WTC11 (cell line): ENCODE measurements around the gene PCNX4. TPM values are rescaled to one million over a fixed set of nuclear protein-coding genes. Genes with fewer than 3 reads are reported as not detected.

Source experiments
- ATAC-seq: fragments of 200-7000 bp; cut with Tn5 transposase; 2 replicates; pipeline ENCODE4 v1.10.0; 2021; ENCODE audit warnings: mild to moderate bottlenecking, moderate library complexity
- CTCF ChIA-PET: fragments of 300-600 bp; sonication (Branson Sonifier 250); formaldehyde crosslinking; loops from one replicate; lab custom pipeline; 2021; ENCODE audit warnings: antibody characterized with exemption; lab: Charles Lee
- POLR2A ChIA-PET: fragments of 350-600 bp; sonication (Branson Sonifier 250); formaldehyde crosslinking; loops from one replicate; lab custom pipeline; 2021; ENCODE audit warnings: antibody characterized with exemption; lab: Charles Lee
- DNase-seq: peaks from one replicate; pipeline ENCODE4 v3.0.0; 2021; ENCODE audit warnings: low spot score
- H3K27ac Mint-ChIP-seq: 2 replicates; pipeline ENCODE4 v1.8.0; 2021; ENCODE audit warnings: mixed read lengths
- H3K27me3 Mint-ChIP-seq: 2 replicates; pipeline ENCODE4 v1.8.0; 2021; ENCODE audit warnings: low read depth, mild to moderate bottlenecking, moderate library complexity, mixed read lengths
- H3K36me3 Mint-ChIP-seq: 2 replicates; pipeline ENCODE4 v1.8.0; 2021; ENCODE audit warnings: mixed read lengths
- H3K4me1 Mint-ChIP-seq: 2 replicates; pipeline ENCODE4 v1.8.0; 2022; ENCODE audit warnings: mixed read lengths
- H3K4me3 Mint-ChIP-seq: 2 replicates; pipeline ENCODE4 v1.8.0; 2021; ENCODE audit warnings: mild to moderate bottlenecking, moderate library complexity, mixed read lengths
- H3K9me3 Mint-ChIP-seq: 2 replicates; pipeline ENCODE4 v1.8.0; 2021; ENCODE audit warnings: mixed read lengths
- CREB1 ChIP-seq: sonication (generic); formaldehyde crosslinking; IDR thresholded peaks from 2 replicates; pipeline ENCODE4 v1.8.0; 2023; ENCODE audit warnings: mild to moderate bottlenecking, missing genetic modification reagents
- HMGA2 ChIP-seq: fragments of 250-450 bp; sonication (Bioruptor Pico); IDR thresholded peaks from 2 replicates; pipeline ENCODE4 v1.4.0; 2021; ENCODE audit warnings: mild to moderate bottlenecking, moderate library complexity
- JAZF1 ChIP-seq: fragments of 250-450 bp; sonication (Bioruptor Pico); IDR thresholded peaks from 2 replicates; pipeline ENCODE4 v1.9.0; 2021; ENCODE audit warnings: moderate library complexity, mild to moderate bottlenecking, inconsistent platforms
- NR3C1 ChIP-seq: sonication (generic); formaldehyde crosslinking; conservative IDR thresholded peaks from 2 replicates; pipeline ENCODE4 v1.8.1; 2023; ENCODE audit warnings: low read depth, mild to moderate bottlenecking, missing genetic modification reagents
- SOX15 ChIP-seq: fragments of 250-450 bp; sonication (Bioruptor Pico); IDR thresholded peaks from 2 replicates; pipeline ENCODE4 v1.9.0; 2021; ENCODE audit warnings: mild to moderate bottlenecking
- TCF7 ChIP-seq: sonication (generic); formaldehyde crosslinking; IDR thresholded peaks from 2 replicates; pipeline ENCODE4 v1.8.0; 2022; ENCODE audit warnings: mild to moderate bottlenecking, low read depth, missing genetic modification reagents, moderate library complexity
- ZNF121 ChIP-seq: sonication (generic); formaldehyde crosslinking; IDR thresholded peaks from 2 replicates; pipeline ENCODE4 v1.8.0; 2023; ENCODE audit warnings: missing genetic modification reagents
- ZNF263 ChIP-seq: sonication (generic); formaldehyde crosslinking; IDR thresholded peaks from 2 replicates; pipeline ENCODE4 v1.8.1; 2022; ENCODE audit warnings: low read depth, mild to moderate bottlenecking, moderate library complexity, missing genetic modification reagents
- ZNF423 ChIP-seq: fragments of 250-450 bp; sonication (Bioruptor Pico); IDR thresholded peaks from 2 replicates; pipeline ENCODE4 v2.1.2; 2022; ENCODE audit warnings: mild to moderate bottlenecking, moderate library complexity
- total RNA-seq: library from RNA; stranded (reverse); gene quantifications from 3 replicates; pipeline ENCODE4 v1.2.3, GENCODE V29; 2021
- TF ChIP-seq, protein P1 (sequence below): fragments of 250-450 bp; sonication (Bioruptor Pico); IDR thresholded peaks from 2 replicates; pipeline ENCODE4 v1.9.0; 2021; ENCODE audit warnings: moderate library complexity, mild to moderate bottlenecking, inconsistent platforms, borderline replicate concordance
- TF ChIP-seq, protein P2 (sequence below): sonication (generic); formaldehyde crosslinking; IDR thresholded peaks from 2 replicates; pipeline ENCODE4 v1.8.0; 2022; ENCODE audit warnings: mild to moderate bottlenecking, missing genetic modification reagents
- TF ChIP-seq, protein P3 (sequence below): sonication (generic); formaldehyde crosslinking; IDR thresholded peaks from 2 replicates; pipeline ENCODE4 v1.8.0; 2022; ENCODE audit warnings: mild to moderate bottlenecking, missing genetic modification reagents
- TF ChIP-seq, protein P4 (sequence below): sonication (generic); formaldehyde crosslinking; IDR thresholded peaks from 2 replicates; pipeline ENCODE4 v1.8.1; 2023; ENCODE audit warnings: mild to moderate bottlenecking, moderate library complexity, missing genetic modification reagents
- TF ChIP-seq, protein P5 (sequence below): sonication (generic); formaldehyde crosslinking; IDR thresholded peaks from 2 replicates; pipeline ENCODE4 v1.8.1; 2023; ENCODE audit warnings: mild to moderate bottlenecking, missing genetic modification reagents, moderate library complexity
- TF ChIP-seq, protein P6 (sequence below): sonication (generic); formaldehyde crosslinking; IDR thresholded peaks from 2 replicates; pipeline ENCODE4 v1.8.1; 2023; ENCODE audit warnings: mild to moderate bottlenecking, missing genetic modification reagents, borderline replicate concordance
- TF ChIP-seq, protein P7 (sequence below): sonication (generic); formaldehyde crosslinking; IDR thresholded peaks from 2 replicates; pipeline ENCODE4 v1.8.1; 2022; ENCODE audit warnings: low read depth, missing genetic modification reagents, borderline replicate concordance
- TF ChIP-seq, protein P8 (sequence below): fragments of 250-450 bp; sonication (Bioruptor Pico); IDR thresholded peaks from 2 replicates; pipeline ENCODE4 v1.8.0; 2021; ENCODE audit warnings: mild to moderate bottlenecking
- TF ChIP-seq, protein P9 (sequence below): sonication (generic); formaldehyde crosslinking; IDR thresholded peaks from 2 replicates; pipeline ENCODE4 v1.8.1; 2022; ENCODE audit warnings: mild to moderate bottlenecking, missing genetic modification reagents, moderate library complexity, borderline replicate concordance

PCNX4 gene
- total RNA-seq, 1 experiment from 2014 or later = 31.7 TPM

DNA sequence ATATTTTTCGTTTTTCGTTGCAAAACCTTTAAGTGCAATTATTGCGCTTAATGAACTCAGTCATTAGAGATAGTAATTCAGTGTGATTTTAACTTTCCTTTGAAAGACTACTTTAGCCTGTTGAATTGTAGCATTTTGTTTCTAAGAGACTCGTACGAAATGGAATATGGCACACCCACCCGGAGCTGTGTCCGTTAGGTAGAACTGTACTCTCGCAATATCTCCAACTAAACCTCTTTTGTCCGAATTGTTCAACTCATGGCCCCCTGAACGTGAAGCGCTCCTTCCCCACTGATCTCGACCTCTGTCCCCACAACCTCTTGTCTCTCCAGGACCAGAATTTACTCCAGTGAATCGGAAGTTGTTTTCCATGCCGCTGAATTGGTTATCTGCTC, 800 bp downstream of the PCNX4 start:
- Mint-ChIP-seq H3K4me1 (peaks cover 34% of the 10 kb centered on the region), H3K27ac (peak overlapping the region; percentile 91)
- TF ChIP-seq, protein P1, sequence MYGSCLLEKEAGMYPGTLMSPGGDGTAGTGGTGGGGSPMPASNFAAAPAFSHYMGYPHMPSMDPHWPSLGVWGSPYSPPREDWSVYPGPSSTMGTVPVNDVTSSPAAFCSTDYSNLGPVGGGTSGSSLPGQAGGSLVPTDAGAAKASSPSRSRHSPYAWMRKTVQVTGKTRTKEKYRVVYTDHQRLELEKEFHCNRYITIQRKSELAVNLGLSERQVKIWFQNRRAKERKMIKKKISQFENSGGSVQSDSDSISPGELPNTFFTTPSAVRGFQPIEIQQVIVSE (CRISPR knock-in tag) = no peak
- TF ChIP-seq NR3C1 (CRISPR knock-in tag) (no peak), SOX15 (CRISPR knock-in tag) (no peak), ZNF423 (no peak), HMGA2 (CRISPR knock-in tag) (no peak), ZNF263 (no peak), CREB1 (CRISPR knock-in tag) (no peak), JAZF1 (CRISPR knock-in tag) (no peak), TCF7 (CRISPR knock-in tag) (no peak), ZNF121 (CRISPR knock-in tag) (no peak)
- TF ChIP-seq, protein P2, sequence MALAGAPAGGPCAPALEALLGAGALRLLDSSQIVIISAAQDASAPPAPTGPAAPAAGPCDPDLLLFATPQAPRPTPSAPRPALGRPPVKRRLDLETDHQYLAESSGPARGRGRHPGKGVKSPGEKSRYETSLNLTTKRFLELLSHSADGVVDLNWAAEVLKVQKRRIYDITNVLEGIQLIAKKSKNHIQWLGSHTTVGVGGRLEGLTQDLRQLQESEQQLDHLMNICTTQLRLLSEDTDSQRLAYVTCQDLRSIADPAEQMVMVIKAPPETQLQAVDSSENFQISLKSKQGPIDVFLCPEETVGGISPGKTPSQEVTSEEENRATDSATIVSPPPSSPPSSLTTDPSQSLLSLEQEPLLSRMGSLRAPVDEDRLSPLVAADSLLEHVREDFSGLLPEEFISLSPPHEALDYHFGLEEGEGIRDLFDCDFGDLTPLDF = no peak
- TF ChIP-seq, protein P3, sequence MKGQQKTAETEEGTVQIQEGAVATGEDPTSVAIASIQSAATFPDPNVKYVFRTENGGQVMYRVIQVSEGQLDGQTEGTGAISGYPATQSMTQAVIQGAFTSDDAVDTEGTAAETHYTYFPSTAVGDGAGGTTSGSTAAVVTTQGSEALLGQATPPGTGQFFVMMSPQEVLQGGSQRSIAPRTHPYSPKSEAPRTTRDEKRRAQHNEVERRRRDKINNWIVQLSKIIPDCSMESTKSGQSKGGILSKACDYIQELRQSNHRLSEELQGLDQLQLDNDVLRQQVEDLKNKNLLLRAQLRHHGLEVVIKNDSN = no peak
- TF ChIP-seq, protein P4, sequence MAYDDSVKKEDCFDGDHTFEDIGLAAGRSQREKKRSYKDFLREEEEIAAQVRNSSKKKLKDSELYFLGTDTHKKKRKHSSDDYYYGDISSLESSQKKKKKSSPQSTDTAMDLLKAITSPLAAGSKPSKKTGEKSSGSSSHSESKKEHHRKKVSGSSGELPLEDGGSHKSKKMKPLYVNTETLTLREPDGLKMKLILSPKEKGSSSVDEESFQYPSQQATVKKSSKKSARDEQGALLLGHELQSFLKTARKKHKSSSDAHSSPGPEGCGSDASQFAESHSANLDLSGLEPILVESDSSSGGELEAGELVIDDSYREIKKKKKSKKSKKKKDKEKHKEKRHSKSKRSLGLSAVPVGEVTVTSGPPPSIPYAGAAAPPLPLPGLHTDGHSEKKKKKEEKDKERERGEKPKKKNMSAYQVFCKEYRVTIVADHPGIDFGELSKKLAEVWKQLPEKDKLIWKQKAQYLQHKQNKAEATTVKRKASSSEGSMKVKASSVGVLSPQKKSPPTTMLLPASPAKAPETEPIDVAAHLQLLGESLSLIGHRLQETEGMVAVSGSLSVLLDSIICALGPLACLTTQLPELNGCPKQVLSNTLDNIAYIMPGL (CRISPR knock-in tag) = no peak
- TF ChIP-seq, protein P5, sequence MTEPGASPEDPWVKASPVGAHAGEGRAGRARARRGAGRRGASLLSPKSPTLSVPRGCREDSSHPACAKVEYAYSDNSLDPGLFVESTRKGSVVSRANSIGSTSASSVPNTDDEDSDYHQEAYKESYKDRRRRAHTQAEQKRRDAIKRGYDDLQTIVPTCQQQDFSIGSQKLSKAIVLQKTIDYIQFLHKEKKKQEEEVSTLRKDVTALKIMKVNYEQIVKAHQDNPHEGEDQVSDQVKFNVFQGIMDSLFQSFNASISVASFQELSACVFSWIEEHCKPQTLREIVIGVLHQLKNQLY (CRISPR knock-in tag) = no peak
- TF ChIP-seq, protein P6, sequence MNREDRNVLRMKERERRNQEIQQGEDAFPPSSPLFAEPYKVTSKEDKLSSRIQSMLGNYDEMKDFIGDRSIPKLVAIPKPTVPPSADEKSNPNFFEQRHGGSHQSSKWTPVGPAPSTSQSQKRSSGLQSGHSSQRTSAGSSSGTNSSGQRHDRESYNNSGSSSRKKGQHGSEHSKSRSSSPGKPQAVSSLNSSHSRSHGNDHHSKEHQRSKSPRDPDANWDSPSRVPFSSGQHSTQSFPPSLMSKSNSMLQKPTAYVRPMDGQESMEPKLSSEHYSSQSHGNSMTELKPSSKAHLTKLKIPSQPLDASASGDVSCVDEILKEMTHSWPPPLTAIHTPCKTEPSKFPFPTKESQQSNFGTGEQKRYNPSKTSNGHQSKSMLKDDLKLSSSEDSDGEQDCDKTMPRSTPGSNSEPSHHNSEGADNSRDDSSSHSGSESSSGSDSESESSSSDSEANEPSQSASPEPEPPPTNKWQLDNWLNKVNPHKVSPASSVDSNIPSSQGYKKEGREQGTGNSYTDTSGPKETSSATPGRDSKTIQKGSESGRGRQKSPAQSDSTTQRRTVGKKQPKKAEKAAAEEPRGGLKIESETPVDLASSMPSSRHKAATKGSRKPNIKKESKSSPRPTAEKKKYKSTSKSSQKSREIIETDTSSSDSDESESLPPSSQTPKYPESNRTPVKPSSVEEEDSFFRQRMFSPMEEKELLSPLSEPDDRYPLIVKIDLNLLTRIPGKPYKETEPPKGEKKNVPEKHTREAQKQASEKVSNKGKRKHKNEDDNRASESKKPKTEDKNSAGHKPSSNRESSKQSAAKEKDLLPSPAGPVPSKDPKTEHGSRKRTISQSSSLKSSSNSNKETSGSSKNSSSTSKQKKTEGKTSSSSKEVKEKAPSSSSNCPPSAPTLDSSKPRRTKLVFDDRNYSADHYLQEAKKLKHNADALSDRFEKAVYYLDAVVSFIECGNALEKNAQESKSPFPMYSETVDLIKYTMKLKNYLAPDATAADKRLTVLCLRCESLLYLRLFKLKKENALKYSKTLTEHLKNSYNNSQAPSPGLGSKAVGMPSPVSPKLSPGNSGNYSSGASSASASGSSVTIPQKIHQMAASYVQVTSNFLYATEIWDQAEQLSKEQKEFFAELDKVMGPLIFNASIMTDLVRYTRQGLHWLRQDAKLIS (CRISPR knock-in tag) = no peak
- TF ChIP-seq, protein P7, sequence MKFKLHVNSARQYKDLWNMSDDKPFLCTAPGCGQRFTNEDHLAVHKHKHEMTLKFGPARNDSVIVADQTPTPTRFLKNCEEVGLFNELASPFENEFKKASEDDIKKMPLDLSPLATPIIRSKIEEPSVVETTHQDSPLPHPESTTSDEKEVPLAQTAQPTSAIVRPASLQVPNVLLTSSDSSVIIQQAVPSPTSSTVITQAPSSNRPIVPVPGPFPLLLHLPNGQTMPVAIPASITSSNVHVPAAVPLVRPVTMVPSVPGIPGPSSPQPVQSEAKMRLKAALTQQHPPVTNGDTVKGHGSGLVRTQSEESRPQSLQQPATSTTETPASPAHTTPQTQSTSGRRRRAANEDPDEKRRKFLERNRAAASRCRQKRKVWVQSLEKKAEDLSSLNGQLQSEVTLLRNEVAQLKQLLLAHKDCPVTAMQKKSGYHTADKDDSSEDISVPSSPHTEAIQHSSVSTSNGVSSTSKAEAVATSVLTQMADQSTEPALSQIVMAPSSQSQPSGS (CRISPR knock-in tag) = no peak
- TF ChIP-seq, protein P8, sequence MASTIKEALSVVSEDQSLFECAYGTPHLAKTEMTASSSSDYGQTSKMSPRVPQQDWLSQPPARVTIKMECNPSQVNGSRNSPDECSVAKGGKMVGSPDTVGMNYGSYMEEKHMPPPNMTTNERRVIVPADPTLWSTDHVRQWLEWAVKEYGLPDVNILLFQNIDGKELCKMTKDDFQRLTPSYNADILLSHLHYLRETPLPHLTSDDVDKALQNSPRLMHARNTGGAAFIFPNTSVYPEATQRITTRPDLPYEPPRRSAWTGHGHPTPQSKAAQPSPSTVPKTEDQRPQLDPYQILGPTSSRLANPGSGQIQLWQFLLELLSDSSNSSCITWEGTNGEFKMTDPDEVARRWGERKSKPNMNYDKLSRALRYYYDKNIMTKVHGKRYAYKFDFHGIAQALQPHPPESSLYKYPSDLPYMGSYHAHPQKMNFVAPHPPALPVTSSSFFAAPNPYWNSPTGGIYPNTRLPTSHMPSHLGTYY (CRISPR knock-in tag) = no peak
- TF ChIP-seq, protein P9, sequence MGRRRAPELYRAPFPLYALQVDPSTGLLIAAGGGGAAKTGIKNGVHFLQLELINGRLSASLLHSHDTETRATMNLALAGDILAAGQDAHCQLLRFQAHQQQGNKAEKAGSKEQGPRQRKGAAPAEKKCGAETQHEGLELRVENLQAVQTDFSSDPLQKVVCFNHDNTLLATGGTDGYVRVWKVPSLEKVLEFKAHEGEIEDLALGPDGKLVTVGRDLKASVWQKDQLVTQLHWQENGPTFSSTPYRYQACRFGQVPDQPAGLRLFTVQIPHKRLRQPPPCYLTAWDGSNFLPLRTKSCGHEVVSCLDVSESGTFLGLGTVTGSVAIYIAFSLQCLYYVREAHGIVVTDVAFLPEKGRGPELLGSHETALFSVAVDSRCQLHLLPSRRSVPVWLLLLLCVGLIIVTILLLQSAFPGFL (CRISPR knock-in tag) = no peak
- TF ChIP-seq, all 79 proteins: peak for 0
- H3K27me3 Mint-ChIP-seq = no peaks in the 10 kb centered on the region; the same call in 1 of the 2 replicates
- H3K36me3 Mint-ChIP-seq = peaks cover 7% of the 10 kb centered on the region; the same call in 1 of the 2 replicates
- POLR2A ChIA-PET = interaction anchor here (0.6 to 1.9 kb wide), 5 partner anchors 13 to 889 kb away, joined by 3 to 8 read pairs (median 3); partner anchors contain the start of genes PPM1A and SLC38A6
- ATAC-seq (no peak), DNase-seq (no peak)
- H3K4me3 Mint-ChIP-seq = peak overlapping the region; percentile 88
- CTCF ChIA-PET = interaction anchor here (0.9 to 2.9 kb wide), 2 partner anchors 13 to 73 kb away, joined by 3 to 13 read pairs; partner anchors contain the start of gene DHRS7
- no peaks in the 10 kb centered on the region for H3K9me3 Mint-ChIP-seq
